Measurements from ENCODE around the gene PHLDA3.
"Not testable (repeated sequence)": the region's sequence is repeated elsewhere in the genome, so short reads cannot be mapped to it uniquely, and the experiment has no call there.

Gene PHLDA3

DNA sequence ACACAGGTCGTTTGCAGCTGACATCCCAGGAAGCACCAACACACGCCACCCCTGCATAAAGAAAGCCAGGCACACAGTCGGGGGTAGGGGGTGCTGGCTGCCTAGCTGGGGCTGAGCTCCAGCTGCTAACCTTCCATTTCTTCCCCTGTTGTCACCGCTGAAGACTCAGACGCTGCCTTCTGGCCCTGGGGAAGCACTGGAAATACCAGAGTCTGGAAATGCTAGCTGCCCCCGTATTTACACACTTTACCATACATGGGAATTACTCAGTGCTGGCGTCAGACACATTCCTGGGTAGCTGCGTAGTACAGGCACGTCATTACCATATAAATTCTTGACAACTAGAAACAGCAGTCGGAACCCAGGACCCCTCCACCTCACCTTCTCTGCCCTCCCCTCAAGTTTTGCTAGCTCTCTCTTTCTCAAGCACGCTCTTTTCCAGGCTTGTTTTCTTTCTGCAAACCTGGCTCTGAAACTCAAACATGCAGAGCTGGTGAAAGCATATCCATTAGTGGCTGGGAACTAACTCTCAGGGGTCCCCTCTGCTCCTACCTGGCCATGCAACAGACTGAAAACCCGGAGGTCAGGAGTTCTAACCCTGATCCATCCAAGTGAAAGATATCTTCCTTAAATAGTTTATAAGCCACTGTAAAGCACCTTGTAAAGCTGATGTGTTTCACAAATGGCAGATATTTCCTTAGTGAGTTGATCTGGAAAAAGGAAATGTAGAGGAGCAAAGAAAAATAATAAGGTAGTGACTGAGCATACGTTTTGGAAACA lies 34.6 kb upstream of the PHLDA3 start:
- DNase-seq = no peak

DNA sequence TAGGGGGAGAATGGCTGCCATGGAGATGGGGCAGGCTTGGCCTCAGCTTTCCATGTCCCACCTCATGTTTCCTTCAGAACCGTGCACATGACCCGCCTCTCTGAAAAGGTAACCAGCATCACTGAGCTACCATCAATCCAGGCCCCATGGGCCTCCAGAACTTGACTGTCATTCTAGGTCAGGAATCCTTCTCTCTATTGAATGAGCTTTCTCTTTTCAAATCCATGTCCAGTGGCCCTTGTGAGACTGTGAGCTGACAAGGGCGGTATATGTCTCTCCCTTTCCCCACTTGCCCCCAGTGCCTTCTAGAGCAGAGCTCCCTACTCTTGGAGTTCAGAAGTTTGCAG lies 33.5 kb upstream of the PHLDA3 start:
- DNase-seq = no peak

DNA sequence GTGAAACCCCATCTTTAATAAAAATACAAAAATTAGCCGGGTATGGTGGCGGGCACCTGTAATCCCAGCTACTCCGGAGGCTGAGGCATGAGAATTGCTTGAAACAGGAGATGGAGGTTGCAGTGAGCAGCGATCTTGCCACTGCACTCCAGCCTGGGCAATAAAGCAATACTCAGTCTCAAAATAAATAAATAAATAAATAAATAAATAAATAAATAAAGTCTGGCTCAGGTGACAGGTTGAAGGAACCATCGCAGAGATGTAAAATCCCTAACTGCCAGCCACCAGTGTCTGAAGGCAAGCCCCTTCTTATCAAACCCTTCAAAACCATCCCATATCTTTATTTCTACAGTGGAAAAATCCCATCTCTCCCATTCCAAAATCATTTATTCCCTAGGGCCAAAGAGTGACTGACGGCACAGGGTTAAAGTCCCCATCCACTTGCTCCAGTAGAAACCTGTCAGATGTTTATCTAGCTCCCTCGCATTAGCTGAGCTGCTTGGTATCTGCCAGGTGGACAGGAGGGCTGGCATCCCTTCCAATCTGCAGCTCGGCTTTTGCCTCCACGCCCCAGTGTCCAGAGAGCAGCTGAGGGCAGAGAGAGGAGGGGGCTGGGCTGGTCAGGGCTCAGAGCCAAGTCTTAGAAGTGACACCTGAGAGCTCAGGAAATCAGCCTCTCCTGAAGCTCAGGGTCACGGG lies 33.0 kb upstream of the PHLDA3 start:
- DNase-seq = no peak

DNA sequence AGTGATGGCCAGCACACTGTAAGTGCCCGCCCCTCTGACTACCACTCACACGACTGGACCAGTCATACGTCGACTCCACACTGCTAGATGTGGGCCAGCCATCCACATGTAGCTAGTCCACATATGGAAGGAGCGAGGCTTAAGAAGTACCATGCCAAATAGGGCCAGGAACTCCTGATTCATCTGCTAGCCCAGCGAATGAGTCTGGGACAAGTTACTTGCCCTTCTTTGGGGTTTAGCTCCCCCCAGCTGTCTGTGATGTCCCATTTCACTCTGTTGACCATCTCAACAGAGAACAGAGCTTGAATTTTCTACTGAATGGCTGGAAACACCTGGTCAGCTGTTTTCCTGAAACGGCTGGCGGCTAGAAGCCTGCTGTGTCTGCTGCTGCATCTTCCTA lies 32.2 kb upstream of the PHLDA3 start:
- DNase-seq = no peak

DNA sequence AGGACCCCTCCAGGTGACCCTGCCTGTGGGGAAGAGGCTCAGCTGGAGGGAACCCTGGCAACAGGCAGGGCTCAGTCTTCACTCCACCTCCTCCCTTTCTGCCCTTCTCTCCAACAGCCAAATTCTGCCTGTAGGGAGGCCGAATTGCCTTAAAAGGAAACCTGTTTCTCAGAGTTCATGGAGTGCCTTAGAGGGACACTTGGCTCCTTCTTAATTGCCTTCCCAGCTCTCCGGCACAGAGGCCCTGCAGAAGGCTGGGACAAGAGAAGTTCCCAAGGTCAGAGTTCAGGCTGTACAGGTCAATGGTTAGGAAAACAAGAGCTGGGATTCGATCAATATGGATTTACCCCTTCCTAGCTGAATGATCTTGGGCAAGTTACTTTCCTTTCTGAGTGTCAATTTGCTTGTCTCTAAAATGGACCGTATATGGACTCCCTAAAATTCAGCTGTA lies 31.7 kb upstream of the PHLDA3 start:
- no peak for DNase-seq

DNA sequence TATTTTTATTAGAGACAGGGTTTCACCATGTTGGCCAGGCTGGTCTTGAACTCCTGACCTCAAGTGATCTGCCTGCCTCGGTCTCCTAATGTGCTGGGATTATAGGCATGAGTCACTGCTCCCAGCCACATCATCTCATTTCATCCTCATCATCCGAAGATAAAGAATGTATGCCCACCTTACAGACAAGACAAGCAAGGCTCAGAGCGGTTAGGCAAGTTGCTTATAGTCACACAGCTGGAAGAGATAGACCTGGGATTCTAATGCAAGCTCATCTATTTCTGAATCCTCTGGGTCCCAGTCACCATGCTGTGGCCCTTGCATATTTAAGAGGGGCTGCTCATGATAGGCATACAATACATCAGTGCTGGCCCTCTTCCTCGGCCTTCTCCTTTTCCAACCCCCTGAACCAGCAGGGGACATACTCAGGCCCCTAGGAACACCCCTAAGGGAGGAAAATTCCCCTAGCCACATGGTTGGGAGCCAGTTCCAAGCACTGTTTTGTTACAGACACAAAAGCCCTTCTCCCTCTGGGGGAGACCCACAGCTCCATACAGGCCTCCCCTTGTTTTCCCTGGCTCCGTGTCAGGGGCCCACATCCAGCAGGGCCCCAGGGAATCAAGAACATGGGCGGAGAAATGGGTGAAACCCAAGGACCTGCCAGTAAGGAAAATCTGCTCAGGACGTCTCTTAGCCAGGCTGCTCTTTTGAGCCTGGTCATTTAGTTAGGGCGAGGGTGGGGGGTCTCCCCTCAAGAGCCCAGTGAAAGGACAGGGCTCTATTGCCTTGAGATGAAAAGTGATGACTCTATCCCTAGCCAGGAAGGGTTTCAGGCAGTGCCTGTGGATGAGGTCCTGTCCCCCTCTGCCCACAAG lies 31.0 kb upstream of the PHLDA3 start:
- DNase-seq = no peak

DNA sequence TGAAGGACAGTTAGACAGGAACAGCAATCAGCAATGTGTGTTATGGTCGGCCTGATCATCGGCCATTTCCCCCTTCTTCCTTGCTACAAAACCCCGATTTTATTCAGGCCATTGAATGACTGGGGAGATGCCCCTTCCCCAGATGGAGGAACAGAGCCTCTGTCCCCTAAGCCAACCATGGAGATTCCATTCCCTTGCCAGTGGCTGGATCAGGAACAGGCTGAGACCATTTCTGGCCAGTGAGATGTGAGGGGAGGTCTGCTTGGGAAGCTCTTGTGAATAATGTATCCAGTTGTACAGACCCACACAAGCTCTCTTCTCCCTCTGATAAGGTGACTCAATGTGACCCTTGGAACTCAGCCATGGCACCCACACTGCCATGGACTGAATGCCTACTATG lies 30.2 kb upstream of the PHLDA3 start:
- no peak for DNase-seq

DNA sequence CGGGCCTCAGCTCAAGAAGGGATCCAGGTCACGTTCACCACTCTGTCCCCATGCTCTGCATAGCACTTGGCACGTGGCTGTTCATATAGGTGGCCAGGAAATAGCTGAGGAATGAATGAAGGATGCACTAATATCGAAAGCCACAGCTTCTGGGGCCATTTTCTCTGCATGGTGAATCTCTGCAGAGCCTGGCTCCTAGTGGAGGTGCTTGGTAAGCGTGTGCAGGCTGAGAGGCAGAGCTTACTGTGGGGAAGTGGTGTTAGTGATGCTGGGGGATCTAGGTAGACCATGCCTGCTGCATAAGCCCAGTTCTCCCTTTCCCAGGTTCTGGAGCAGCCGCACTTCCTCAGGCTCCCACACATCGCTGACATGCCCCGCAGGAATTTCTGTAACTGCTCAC lies 29.6 kb upstream of the PHLDA3 start:
- DNase-seq = no peak

DNA sequence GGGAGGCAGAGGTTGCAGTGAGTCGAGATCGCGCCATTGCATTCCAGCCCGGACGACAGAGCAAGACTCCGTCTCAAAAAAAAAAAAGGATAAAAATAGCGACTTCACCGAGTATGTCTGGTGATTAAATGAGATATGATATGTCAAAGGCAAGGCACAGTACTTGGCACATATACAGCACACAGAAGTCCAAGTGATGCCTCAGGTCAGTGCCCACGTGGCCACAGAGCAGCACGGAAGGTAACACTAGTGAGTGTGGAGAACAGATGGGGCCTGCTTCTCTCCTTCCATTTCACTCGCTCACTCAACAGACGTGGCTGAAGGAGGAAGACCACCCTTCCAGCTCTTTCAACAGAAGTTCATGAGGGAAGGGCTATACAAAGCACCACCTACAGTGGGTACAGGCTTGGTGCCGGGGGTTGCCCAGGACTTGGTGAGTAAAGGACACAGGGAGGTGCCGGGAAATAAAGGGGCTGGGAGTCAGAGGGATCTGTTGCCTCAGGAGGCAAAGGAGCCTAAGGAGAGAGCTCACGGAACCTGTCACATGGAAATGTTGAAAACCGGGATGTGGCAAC lies 29.0 kb upstream of the PHLDA3 start:
- DNase-seq = no peak

DNA sequence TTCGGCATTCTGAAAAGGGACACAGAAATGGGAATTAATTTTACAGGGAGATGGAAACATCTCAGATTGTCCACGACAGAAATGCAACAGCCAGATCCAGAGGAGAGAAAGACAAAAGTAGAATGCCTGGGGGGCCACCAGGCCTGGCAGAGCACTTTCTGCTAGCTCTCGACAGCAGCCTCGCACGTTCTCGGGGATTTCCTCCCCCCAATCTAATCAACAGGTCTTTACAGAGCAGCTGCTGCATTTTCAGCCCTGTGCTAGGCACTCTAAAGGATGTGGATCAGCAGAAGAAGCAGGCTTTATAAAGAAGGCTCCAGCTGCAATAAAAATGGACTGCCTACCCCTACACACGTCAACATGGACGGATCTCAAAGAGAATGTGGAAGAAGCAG lies 27.3 kb upstream of the PHLDA3 start:
- DNase-seq = no peak

DNA sequence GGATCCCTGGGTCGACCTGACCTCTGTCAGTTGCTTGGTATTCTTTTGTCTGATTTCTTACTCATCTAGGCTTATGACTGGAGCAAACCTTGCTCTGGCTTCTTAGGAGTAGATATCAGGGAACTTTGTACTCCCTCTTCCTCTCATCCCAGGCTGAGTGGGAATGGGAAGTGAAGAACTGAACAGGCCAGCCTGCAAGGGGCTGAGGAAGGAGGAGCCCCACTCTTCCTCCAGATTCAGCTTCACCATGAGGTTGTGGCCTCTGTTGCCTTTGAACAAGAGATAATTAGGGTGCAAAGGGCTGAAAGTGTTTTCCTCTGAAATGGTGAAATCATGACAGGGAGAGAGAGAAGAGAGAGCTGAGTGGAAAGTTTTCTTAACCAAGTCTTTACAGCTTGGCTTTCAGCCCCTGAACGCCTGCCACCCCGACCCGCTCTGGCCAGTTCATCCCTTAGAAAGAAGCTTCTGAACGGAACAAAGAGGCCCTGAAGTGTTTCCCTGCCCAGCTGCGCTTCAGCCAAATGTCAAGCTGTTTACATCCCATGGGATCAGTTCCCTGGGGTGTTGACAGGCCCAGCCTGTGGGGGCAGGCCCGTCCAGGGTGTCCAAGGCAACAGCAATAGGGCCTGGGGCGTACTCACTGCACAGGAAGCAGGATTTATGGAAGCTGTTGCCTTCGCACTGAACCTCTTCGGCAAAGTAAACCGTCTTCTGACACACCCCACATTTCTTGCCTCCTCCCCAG lies 26.7 kb upstream of the PHLDA3 start:
- no peak for DNase-seq

DNA sequence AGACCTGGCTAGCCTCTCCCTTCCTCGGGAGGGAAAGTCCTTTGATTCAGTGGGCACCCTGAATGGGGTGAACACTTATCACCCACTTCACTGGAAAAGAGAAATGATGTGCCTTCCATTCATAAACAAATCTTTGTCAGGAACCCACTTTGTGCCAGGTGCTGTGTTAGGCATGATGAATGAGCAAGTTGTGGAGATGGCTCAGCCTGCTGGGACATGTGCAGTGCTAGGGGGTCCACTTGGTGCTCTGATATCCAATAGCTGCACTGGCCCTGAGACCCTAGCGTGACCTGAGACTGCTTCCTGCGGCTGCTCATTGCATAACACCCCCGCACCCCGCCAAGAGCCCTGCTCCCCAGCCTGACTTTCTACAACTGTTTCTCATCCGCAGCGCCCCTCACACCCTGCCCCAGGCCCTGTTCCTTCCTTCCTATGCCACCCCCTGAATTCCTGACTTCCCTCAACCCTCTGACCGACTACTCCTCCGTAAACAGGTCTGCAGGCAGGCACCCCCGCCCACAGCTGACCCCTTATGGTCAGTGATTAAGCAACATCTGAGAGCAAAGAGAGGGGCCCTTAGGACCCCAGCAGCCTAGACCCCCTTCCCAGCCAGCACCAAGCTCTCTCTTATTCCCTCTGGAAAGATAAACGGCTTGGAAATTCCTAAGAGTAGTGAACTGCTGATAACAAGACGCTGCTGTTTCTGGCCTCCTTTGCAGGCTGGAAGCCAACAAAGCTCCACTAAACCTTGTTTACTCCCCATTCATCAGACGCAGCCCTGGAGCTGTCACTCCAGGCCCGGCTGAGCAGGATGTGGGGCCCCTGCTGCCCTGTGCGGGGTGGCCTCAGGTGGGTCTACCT lies 25.0 kb upstream of the PHLDA3 start:
- no peak for DNase-seq

DNA sequence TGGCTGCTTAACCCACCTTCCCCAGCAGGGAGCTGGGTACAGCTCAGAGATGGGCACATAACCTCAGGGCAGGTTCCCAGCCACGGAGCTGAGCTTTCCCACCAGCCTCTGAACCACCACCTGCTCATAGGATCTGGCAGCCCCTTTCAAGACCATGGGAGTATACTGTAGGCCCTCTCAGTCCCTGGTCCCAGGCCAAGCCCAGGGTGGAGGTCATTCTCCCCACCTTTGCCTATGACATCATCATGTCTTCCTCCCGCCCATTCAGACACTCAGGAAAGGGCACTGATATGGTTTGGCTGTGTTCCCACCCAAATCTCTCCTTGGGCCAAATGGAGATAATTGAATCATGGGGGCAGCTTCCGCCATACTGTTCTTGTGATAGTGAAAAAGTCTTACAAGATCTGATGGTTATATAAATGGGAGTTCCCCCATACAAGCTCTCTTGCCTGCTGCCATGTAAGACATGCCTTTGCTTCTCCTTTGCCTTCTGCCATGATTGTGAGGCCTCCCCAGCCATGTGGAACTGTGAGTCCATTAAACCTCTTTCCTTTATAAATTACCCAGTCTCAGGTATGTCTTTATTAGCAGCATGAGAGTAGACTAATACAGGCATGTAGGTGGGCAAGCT lies 24.2 kb upstream of the PHLDA3 start:
- not testable (repeated sequence) for DNase-seq

DNA sequence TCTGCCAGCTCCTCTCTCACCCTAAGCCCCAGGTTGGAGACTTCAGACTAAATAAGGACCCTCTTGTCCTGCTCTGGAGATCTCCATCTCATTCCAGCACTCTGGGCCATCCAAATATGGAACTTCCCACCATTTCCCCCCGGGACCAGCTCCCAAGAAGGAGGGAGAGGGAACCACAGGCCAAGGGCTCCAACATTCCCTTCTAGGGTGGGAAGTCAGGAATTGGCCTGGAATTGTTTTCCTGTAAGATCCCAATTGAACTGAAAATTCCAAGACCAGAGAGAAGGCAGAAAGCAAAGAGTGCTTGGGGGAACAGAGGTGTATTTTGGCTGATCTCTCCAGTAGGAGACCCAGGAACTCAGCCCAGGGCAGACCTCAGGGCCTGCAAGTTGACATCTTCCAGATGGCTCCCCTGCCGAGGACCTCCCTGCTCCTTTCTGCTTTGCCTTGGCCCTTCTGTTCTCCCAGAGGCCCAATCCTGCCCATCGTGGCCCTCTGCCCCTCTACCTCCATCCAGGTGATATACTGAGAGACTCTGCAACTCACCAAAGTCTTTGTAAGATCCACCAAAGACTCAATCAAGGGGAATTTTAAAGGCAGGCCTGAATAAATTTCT lies 23.0 kb upstream of the PHLDA3 start:
- DNase-seq = no peak

DNA sequence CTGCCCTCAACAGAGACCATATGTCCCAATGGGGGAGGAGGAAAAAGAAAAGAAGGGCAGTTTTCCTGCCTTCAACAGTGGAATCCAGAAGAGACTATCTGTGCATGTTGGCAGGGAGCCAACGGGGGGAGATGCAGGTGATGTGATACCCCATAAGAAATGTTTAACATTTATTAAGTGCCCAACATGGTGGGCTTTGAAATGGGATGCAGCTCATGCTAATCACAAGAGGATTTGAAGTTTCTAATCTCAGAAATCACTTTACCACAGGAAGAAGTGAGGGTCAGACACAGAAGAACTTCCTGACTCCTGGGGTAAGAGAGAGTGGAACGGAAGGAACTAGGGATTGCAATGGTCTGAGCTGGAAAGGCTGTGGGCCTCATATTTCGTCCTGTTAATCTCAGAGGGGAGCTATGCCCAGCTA lies 21.7 kb upstream of the PHLDA3 start:
- DNase-seq = no peak

DNA sequence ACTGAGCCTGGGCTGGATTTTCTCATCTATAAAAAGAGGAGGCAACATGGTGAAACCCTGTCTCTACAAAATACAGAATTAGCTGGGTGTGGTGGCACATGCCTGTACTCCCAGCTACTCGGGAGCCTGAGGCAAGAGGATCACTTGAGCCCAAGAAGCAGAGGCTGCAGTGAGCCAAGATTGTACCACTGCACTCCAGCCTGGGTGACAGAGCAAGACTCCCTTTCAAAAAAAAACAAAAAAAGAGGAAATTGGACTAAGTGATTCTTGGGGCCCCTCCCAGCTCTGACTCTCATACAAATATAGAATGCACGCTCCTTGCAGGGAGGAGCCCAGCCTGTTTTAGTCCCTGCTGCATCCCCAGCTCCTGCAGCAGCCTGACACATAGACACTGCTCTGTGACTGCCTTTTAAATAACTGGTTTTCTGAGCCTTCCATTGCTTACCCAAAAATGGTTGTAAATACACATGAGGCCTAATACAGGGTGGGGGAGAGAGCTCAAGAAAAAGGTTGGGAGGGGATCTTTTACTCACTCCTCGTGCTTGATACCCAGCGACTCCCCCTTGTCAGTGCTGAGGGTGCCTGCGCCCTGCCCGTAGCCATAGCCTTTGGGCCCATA lies 20.8 kb upstream of the PHLDA3 start:
- peak; percentile 82 for DNase-seq

DNA sequence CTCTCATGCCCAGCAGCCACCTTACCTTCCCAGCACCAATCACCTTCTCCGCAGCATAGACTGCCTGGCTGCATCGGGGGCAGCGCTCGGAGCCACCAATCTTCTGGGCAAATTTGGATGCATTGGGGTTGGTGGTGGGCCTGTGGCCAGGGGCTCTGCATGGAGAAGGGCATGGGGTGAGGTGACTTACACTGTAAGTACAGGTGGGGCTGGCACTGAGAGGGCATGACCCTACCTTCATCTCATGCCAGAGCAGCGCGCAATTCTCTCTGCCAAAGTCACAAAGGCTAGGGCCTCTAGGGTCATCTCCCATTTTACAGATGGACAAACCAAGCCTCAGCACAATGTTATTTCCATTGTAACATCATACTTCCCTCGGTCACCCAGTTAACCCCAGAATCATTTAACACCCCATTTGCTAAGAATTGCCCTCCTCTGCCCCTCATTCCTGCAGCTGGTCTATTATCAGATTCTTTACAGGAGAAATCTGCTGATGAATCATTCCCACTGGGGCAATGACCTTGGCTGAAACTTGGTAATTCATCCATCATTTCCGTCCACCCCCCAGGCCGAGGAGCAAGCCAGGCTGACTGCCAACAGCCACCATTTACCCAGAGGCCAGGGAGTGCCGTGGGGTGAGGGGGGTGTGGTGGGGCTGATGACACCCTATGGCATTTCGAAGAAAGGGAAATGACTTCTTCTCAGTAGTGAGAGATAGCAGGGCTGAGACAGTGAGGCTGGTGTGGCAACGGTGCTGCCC lies 20.0 kb upstream of the PHLDA3 start:
- peak; percentile 65 for DNase-seq

DNA sequence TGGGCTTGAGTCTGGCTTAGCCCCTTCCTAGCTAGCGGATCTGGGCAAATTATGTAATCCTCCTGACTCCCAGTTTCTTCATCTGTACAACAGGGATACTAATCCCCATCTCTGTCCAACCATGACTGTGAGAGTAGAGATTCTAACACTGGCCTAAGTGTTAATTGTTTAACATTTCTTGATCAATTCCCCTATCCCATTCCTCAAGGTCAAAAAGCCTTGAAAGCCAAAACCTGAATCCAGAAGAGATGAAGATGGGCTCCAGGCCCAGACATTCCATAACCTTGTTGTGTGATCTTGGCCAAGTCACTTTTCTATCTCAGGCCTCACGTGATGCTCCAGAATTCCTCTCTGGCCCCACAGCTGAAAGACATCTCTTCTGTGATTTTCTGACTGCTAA lies 18.8 kb upstream of the PHLDA3 start:
- DNase-seq = no peak

DNA sequence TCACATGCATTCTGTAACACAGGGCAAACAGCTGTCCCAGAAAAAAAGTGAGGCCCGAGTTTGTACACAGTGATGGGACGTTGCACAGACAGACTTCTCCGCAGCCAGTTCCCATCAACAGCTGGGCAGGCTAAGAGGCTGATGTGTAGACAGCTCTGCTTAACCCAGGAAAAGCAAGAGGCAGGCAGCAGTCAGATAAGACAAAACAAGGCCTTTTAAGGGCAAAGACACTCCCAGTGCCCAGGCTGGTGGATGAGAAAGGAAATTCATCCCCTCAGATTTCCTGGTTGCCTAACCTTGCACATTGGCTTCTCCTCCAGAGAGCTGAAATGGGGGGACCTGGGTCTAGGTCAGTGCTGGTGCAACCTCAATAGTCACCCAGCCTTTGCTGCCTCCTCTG lies 17.2 kb upstream of the PHLDA3 start:
- DNase-seq = peak; percentile 69
